EL (cell line): ENCODE measurements around the gene CKAP2L.

Source experiments
- DNase-seq: peaks from one replicate; pipeline ENCODE4 v3.0.0-alpha.2; 2016

The CKAP2L gene

GRCh38 chr2:112764071-112765044 lies at the start of gene CKAP2L:
Gene CKAP2L, minus strand, starts transcription at chr2:112764609. Its CDS starts 11 bp downstream, at chr2:112764598.
- DNase-seq: peak; percentile 99

- no peak for DNase-seq
These were observed 49.0 kb upstream of the CKAP2L start for GRCh38 chr2:112813280-112813966.

GRCh38 chr2:112812318-112813267 lies 48.2 kb upstream of the CKAP2L start:
- DNase-seq: peak; percentile 33

GRCh38 chr2:112811841-112812306 lies 47.5 kb upstream of the CKAP2L start:
- peak; percentile 95 for DNase-seq

- no peak for DNase-seq
These were observed 46.9 kb upstream of the CKAP2L start for GRCh38 chr2:112811276-112811831.

GRCh38 chr2:112809112-112809511 lies 44.7 kb upstream of the CKAP2L start:
- no peak for DNase-seq

- DNase-seq: no peak
These were observed 42.9 kb upstream of the CKAP2L start for GRCh38 chr2:112807233-112807807.

GRCh38 chr2:112805542-112805941 lies 41.1 kb upstream of the CKAP2L start:
- DNase-seq: no peak

- peak; percentile 83 for DNase-seq
These were observed 39.5 kb upstream of the CKAP2L start for GRCh38 chr2:112803691-112804521.

GRCh38 chr2:112800881-112801583 lies 36.6 kb upstream of the CKAP2L start:
- no peak for DNase-seq

- DNase-seq: no peak
These were observed 34.9 kb upstream of the CKAP2L start for GRCh38 chr2:112798979-112799975.

GRCh38 chr2:112796486-112796885 lies 32.1 kb upstream of the CKAP2L start:
- no peak for DNase-seq

- no peak for DNase-seq
These were observed 31.4 kb upstream of the CKAP2L start for GRCh38 chr2:112795774-112796173.

- no peak for DNase-seq
These were observed 30.4 kb upstream of the CKAP2L start for GRCh38 chr2:112794841-112795240.

- DNase-seq: peak; percentile 83
These were observed 29.8 kb upstream of the CKAP2L start for GRCh38 chr2:112794131-112794733.

GRCh38 chr2:112793449-112793978 lies 29.1 kb upstream of the CKAP2L start:
- peak; percentile 17 for DNase-seq

- DNase-seq: no peak
These were observed 28.0 kb upstream of the CKAP2L start for GRCh38 chr2:112792419-112792818.

GRCh38 chr2:112791693-112792230 lies 27.4 kb upstream of the CKAP2L start:
- no peak for DNase-seq
